Testis (tissue), 3 donors: Measurements from ENCODE around the gene FIBIN. TPM values are rescaled to one million over a fixed set of nuclear protein-coding genes. Genes with fewer than 3 reads are reported as not detected.

Experiments
- DNase-seq: peaks from one replicate; pipeline ENCODE4 v3.0.0-alpha.2; 2019
- H3K27ac ChIP-seq, 2 donors: fragments of 200-600 bp; sonication (generic); one replicate each; pipeline ENCODE4 v1.5.1; 2019
- H3K27me3 ChIP-seq: fragments of 200-600 bp; sonication (generic); one replicate; pipeline ENCODE4 v1.5.1; 2019
- H3K36me3 ChIP-seq: fragments of 200-600 bp; sonication (generic); one replicate; pipeline ENCODE4 v1.5.1; 2017; ENCODE audit warnings: low read depth; ENCODE audit errors: missing control alignments
- H3K4me1 ChIP-seq: fragments of 200-600 bp; sonication (generic); one replicate; pipeline ENCODE4 v1.5.1; 2019
- H3K4me3 ChIP-seq, 2 donors: fragments of 200-600 bp; sonication (generic); one replicate each; pipeline ENCODE4 v1.5.1; 2017 to 2019
- H3K9me3 ChIP-seq: fragments of 200-600 bp; sonication (generic); one replicate; pipeline ENCODE4 v1.5.1; 2017
- CTCF ChIP-seq, 3 experiments: fragments of 450-650 bp in 2 of 3; fragments of 200-600 bp in 1 of 3; sonication (generic) in 1 of 3; IDR thresholded peaks; one replicate each; pipeline ENCODE4 v1.5.1; 2016 to 2019; ENCODE audit warnings: antibody characterized with exemption in 3 of 3, mild to moderate bottlenecking in 2 of 3, moderate library complexity in 1 of 3
- POLR2A ChIP-seq: fragments of 450-650 bp; IDR thresholded peaks from one replicate; pipeline ENCODE4 v1.6.1; 2017; ENCODE audit warnings: antibody characterized with exemption, mild to moderate bottlenecking, moderate library complexity
- WGBS, 2 donors: methylation state at CpG; one replicate each; pipeline ENCODE4 v1.1.5; 2018; 5-methylcytosine and 5-hydroxymethylcytosine counted together
- intact Hi-C: fragments of 100-400 bp; cut with DNase I; formaldehyde crosslinking; loops from one replicate; pipeline ENCODE4 v1.15.1; 2023; ENCODE audit warnings: low total_unique reads
- polyA plus RNA-seq: library from polyadenylated mRNA; stranded (reverse); fragments of 350-450 nt; fragmentation: Illumina TruSeq; extraction: RNeasy Lipid Tissue Mini Kit (QIAGEN cat#74804); gene quantifications from one replicate; pipeline ENCODE4 v1.2.3, GENCODE V29; 2014; ENCODE audit warnings: low read depth, low replicate concordance; ENCODE audit not compliant: insufficient read depth
- total RNA-seq, 2 donors: library from RNA; depleted of rRNA; stranded (reverse); fragments of >200 nt; gene quantifications; one replicate each; pipeline ENCODE4 v1.2.3, GENCODE V29; 2016

Gene FIBIN
- total and polyA plus RNA-seq, 3 donors from 2014 or later, result 0.39 to 6.5 (median 5.3) TPM

- Histone ChIP-seq H3K27ac (no peak overlapping the region), H3K4me3 (no peak overlapping the region), H3K36me3 (no peaks in the 10 kb centered on the region), H3K4me1 (no peaks in the 10 kb centered on the region), H3K9me3 (no peaks in the 10 kb centered on the region), H3K27me3 (no peaks in the 10 kb centered on the region)
- DNase-seq, result no peak
- 60 to 80% methylated on average over 1 of the region's 1 CpG for WGBS, 2 donors
- intact Hi-C loops, result no loop called here
- TF ChIP-seq CTCF (IDR thresholded peaks at IDR 0.05) (no peak), POLR2A (no peak)
Measured at GRCh38 chr11:27022659-27023251, 28.8 kb downstream of the FIBIN start.

GRCh38 chr11:27024865-27025264, 31.0 kb downstream of the FIBIN start:
- TF ChIP-seq CTCF (IDR thresholded peaks at IDR 0.05) (no peak), POLR2A (no peak)
- no peaks in the 10 kb centered on the region for H3K27me3 ChIP-seq
- H3K9me3 ChIP-seq, result no peaks in the 10 kb centered on the region
- DNase-seq, result no peak
- no peaks in the 10 kb centered on the region for H3K4me1 ChIP-seq
- no peak overlapping the region for H3K27ac ChIP-seq
- H3K36me3 ChIP-seq, result no peaks in the 10 kb centered on the region
- intact Hi-C loops, result no loop called here
- 92 to 93% methylated on average over 3 of the region's 3 CpGs for WGBS, 2 donors
- H3K4me3 ChIP-seq, result no peak overlapping the region

- Histone ChIP-seq H3K27me3 (no peaks in the 10 kb centered on the region), H3K36me3 (no peaks in the 10 kb centered on the region), H3K27ac (no peak overlapping the region), H3K4me1 (no peaks in the 10 kb centered on the region), H3K4me3 (no peak overlapping the region), H3K9me3 (no peaks in the 10 kb centered on the region)
- TF ChIP-seq POLR2A (no peak), CTCF (IDR thresholded peaks at IDR 0.05) (no peak)
- DNase-seq, result no peak
- intact Hi-C loops, result no loop called here
- 87 to 89% methylated on average over 6 of the region's 6 CpGs for WGBS, 2 donors
Measured at GRCh38 chr11:27025312-27025955, 31.5 kb downstream of the FIBIN start.

- intact Hi-C loops, result no loop called here
- no peak for TF ChIP-seq CTCF (IDR thresholded peaks at IDR 0.05)
- Histone ChIP-seq H3K4me3 (no peak overlapping the region), H3K36me3 (no peaks in the 10 kb centered on the region), H3K27me3 (no peaks in the 10 kb centered on the region), H3K4me1 (no peaks in the 10 kb centered on the region), H3K27ac (no peak overlapping the region), H3K9me3 (no peaks in the 10 kb centered on the region)
- no peak for DNase-seq
- 84 to 88% methylated on average over 8 of the region's 8 CpGs for WGBS, 2 donors
Measured at GRCh38 chr11:27025957-27026733, 32.2 kb downstream of the FIBIN start.
